Hindlimb muscle (tissue), 1 donor: Measurements from ENCODE around the gene TACC3. TPM values are rescaled to one million over a fixed set of nuclear protein-coding genes. Genes with fewer than 3 reads are reported as not detected.
A peak's percentile ranks its signal among the peaks of the same experiment; 100 is the strongest.

Experiments
- DNase-seq: peaks from one replicate; pipeline ENCODE4 v3.0.0-alpha.2; 2013
- polyA plus RNA-seq: library from polyadenylated mRNA; unstranded; fragments of 120-200 nt; gene quantifications from one replicate; pipeline ENCODE4 v1.2.1, GENCODE V29; 2013; ENCODE audit not compliant: insufficient read length

The TACC3 gene
- polyA plus RNA-seq, 1 donor: 27.9 TPM

GRCh38 chr4:1776521-1777161 is 55.3 kb downstream of the TACC3 start:
- no peak for DNase-seq

- DNase-seq: no peak
Measured at GRCh38 chr4:1777822-1778641, 56.7 kb downstream of the TACC3 start.

DNA sequence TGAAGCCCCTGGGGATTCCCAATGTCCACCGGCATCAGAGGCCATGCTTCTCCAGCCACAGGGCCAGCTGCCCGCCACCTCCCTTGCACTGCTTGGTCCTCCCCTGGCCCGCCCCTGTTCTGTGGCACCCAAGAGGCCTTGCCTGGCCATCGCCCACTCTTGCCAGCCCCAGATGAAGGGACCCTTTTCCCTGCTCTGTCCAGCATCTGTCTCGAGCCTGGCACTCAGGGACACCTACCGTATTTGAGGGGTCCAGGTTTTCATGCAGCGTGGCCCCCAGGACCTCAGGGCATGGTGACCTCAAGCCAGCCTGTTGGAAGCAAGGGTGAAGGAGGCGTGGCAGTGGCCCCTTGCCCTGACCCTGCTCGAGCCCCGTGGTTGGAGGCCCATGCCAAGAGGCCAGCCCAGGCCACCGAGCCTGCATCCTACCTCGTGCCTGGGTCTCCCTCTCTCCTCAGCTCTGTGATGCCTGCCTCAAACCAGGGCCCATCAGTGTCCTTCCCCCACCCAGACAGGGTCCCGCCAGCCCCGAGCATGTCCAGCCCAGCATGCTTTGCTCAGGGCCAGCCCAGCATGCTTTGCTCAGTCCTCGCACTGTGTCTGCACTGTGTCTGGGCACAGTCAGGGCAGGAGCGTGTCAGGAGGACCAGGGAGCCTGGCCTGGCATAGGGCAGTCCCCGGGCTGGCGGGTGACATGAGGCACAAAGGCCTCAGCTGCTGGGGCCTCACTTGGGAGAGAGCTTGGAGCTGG is 57.5 kb downstream of the TACC3 start:
- no peak for DNase-seq

DNA sequence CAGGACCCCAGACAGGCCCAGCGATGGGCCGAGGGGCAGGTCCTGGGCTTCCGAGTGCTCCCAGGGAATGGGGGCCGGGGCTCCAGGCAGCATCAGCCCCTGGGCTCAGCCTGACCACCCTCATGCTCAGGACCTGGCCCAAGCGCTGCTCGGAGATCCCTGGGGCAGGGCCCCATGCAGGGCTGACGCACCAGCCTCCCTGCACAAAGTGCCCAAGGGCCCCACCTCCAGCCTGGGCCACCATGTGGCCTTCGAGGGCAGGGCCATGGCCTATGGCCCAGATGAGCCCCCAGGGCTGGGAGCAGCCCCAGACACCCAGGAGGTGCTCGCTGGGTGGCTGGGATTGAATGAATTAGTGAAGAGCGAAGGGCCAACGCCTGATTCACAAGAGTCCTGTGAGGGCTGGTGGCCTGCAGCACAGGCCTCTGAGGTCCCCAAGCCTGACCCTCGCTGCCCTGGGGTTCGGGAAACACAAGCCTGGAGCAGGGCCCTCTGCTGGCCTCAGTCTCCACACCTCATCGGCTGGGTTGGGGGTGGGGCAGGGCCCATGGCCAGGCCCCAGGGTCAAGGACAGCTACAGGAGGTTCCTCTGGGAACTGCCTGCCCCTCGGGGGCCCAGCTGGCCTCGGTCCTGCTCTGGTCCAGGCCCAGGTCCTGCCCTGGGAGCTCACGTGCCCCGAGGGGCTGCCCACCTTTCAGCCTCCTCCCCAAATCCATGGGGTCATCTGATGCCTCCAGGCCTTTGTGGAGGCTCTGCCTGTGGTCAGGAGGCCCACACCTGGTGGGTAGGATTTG is 58.5 kb downstream of the TACC3 start:
- DNase-seq: no peak

- no peak for DNase-seq
Measured at GRCh38 chr4:1780435-1780834, 59.1 kb downstream of the TACC3 start.

GRCh38 chr4:1783015-1783414 is 61.7 kb downstream of the TACC3 start:
- no peak for DNase-seq

- no peak for DNase-seq
Measured at GRCh38 chr4:1783970-1784369, 62.6 kb downstream of the TACC3 start.

GRCh38 chr4:1784395-1784788 is 63.1 kb downstream of the TACC3 start:
- no peak for DNase-seq

DNA sequence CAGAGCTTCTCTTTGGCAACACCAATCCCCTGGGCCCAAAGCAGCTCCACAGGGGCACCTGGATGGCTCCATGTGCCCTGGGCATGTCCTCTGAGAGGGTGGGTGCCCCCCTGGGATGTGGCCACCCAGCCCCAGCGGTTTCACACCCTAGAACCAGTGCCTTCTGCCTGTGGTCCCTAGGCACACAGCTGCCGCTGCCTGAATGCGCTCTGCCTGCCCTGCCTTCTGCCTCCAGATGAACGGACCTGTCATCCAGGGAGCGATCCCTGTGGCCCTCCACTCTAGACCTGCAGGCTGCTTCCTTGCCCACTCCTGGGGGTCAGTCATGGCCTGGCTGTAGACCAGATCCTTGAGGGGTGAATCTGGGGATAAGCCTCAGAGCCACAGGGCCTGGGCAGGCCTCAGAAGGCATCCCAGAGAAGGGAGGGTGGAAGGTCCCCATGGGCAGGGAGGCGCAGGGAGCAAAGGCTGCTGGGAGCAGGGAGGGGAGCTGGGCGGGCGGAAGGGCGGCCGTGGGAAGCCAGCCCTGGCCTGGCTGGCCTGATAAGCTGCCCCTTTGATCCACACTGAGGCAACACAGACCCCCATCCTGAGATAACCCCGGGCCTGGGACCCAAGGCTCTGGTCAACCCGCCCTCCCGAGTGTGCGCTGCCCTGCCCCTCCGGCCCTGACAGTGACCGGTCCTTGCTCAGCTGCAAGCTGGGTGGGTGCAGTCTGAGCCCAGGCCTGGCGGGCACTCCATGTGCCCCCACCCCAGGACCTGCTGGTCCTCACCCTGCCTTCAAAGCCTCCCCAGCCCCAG is 63.7 kb downstream of the TACC3 start:
- no peak for DNase-seq

GRCh38 chr4:1785592-1785991 is 64.3 kb downstream of the TACC3 start:
- DNase-seq: no peak

GRCh38 chr4:1786544-1787362 is 65.4 kb downstream of the TACC3 start:
- no peak for DNase-seq

DNA sequence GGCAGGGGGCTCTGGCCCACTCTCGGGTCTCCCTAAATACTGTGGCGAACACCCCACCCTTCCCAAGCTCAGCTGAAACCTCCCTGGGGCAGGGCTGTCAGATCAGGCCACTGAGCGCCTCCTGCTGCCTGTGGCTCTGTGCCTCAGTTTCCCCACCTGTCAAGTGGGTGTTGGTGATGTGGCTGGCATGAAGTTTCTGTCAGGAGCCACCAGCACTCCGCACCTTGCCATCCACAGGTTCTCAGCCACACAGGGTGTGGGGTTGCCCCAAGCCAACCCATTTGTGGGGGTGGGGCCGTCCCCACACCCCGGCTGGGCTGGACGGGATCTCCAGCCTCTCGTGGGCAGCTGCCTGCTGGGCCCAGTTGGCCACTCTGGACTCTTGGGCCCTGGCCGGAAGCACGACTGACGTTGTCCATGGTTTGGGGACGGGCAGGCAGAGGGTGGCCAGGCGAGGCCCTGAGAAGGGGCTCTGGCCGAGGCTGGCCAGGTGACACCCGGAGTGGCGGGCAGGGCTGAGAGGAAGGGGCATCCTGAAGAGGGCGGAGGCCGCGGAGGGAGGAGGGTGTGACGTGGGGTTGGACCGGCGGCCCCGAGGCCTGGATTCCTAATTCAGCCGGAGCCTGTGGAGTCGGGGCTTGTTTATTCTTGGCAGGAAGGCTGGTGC is 66.2 kb downstream of the TACC3 start:
- DNase-seq: no peak

GRCh38 chr4:1788254-1788973 is 67.1 kb downstream of the TACC3 start:
- DNase-seq: no peak

GRCh38 chr4:1789552-1789951 is 68.2 kb downstream of the TACC3 start:
- no peak for DNase-seq

- DNase-seq: no peak
Measured at GRCh38 chr4:1790005-1790404, 68.7 kb downstream of the TACC3 start.

GRCh38 chr4:1792158-1792831 is 71.0 kb downstream of the TACC3 start:
- DNase-seq: no peak

DNA sequence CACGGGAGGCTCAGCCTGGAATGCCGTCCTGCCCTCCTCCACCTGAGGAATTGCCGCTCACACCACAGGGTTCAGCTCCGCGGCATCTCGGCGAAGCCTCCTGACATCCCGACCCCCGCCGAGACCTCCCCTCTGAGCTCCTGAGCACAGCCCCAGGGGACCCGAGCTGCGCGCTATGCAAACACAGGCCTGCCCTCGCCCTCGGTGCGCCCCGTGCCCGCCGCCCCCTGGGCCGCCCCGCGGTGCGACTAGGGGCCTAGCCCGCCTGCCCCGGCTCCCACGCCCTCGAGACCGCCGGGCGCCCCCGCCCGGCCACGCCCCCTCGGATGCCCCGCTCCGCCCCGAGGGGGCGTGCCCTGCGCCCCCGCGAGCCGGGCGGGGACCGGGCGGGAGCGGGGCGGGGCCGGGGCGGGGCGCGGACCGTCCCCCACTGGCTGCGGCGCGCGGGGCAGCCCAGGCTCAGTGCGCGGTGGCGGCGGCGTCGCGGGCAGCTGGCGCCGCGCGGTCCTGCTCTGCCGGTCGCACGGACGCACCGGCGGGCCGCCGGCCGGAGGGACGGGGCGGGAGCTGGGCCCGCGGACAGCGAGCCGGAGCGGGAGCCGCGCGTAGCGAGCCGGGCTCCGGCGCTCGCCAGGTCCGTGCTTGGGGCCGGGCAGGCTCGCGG is 71.6 kb downstream of the TACC3 start, which contains the start of gene FGFR3:
Gene FGFR3 (plus strand): TSS at position 462 of the 664 bp plus-strand sequence. CDS start 642 bp downstream, outside the sequence.
- DNase-seq: peak; percentile 26

DNA sequence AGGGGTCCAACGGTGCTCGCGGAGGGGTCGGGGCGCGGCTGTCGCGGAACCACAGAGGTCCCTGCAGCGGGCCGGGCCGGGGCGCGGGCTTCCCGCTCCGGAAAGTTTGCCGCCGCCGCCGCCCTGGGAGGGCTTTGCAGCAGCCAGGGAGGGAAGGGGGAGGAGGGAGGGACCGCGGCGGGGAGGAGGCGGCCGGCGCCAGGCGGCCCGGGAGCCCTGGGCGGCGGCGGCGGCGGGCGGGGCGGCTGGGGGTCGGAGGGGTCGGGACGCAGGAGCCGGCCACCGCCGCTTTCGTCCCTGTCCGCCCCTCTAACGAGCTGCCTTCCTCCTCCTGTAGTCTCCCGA is 72.1 kb downstream of the TACC3 start:
- peak; percentile 28 for DNase-seq
